OCI-LY1 (cell line): ENCODE results near the gene CNPY4.
A peak's percentile ranks its signal among the peaks of the same experiment; 100 is the strongest.

Experiments
- H2AFZ ChIP-seq: fragments of 200-600 bp; sonication (generic), shearing (Covaris generic); 2 replicates; pipeline ENCODE4 v1.6.0; 2014; ENCODE audit warnings: antibody characterized with exemption, mild to moderate bottlenecking, low read length
- H3F3A ChIP-seq: fragments of 200-600 bp; sonication (generic), shearing (Covaris generic); 2 replicates; pipeline ENCODE4 v1.6.0; 2014; ENCODE audit warnings: mild to moderate bottlenecking, antibody characterized with exemption, low read length, moderate library complexity; ENCODE audit not compliant: insufficient read depth
- H3K27ac ChIP-seq: fragments of 200-600 bp; sonication (generic); 2 replicates; pipeline ENCODE4 v1.5.1; 2014; ENCODE audit warnings: low read length, mixed run types, mild to moderate bottlenecking, low read depth; ENCODE audit not compliant: poor library complexity, severe bottlenecking
- H3K27me3 ChIP-seq: fragments of 200-600 bp; sonication (generic); 2 replicates; pipeline ENCODE4 v1.6.0; 2014; ENCODE audit warnings: antibody characterized with exemption, mild to moderate bottlenecking, low read length, moderate library complexity; ENCODE audit not compliant: insufficient read depth
- H3K36me3 ChIP-seq: fragments of 200-600 bp; sonication (generic); 2 replicates; pipeline ENCODE4 v1.6.1; 2014; ENCODE audit warnings: mild to moderate bottlenecking, antibody characterized with exemption, low read length, moderate library complexity, mixed read lengths; ENCODE audit not compliant: insufficient read depth
- H3K4me1 ChIP-seq: fragments of 200-600 bp; sonication (generic); 2 replicates; pipeline ENCODE4 v1.5.1; 2014; ENCODE audit warnings: mild to moderate bottlenecking, low read length, moderate library complexity; ENCODE audit not compliant: insufficient read depth, severe bottlenecking
- H3K4me2 ChIP-seq: fragments of 200-600 bp; sonication (generic), shearing (Covaris generic); 2 replicates; pipeline ENCODE4 v1.6.1; 2014; ENCODE audit warnings: low read length
- H3K4me3 ChIP-seq: fragments of 200-600 bp; sonication (generic); 2 replicates; pipeline ENCODE4 v1.5.1; 2014; ENCODE audit warnings: low read length, low read depth, mild to moderate bottlenecking, mixed read lengths; ENCODE audit not compliant: poor library complexity, severe bottlenecking
- H3K79me2 ChIP-seq: fragments of 200-600 bp; shearing (Covaris generic); 2 replicates; pipeline ENCODE4 v1.6.1; 2016; ENCODE audit warnings: mixed run types, low read length, mixed read lengths; ENCODE audit not compliant: insufficient read depth
- H3K9ac ChIP-seq: fragments of 200-600 bp; sonication (generic), shearing (Covaris generic); 2 replicates; pipeline ENCODE4 v1.6.1; 2014; ENCODE audit warnings: mild to moderate bottlenecking, low read length, mixed read lengths
- H3K9me2 ChIP-seq: fragments of 200-600 bp; sonication (generic), shearing (Covaris generic); 2 replicates; pipeline ENCODE4 v1.6.1; 2014; ENCODE audit warnings: low read depth, mild to moderate bottlenecking, low read length, mixed read lengths
- H3K9me3 ChIP-seq: fragments of 200-600 bp; shearing (Covaris generic); 2 replicates; pipeline ENCODE4 v1.6.1; 2014; ENCODE audit warnings: low read length, mixed read lengths
- H4K20me1 ChIP-seq: fragments of 200-600 bp; sonication (generic), shearing (Covaris generic); 2 replicates; pipeline ENCODE4 v1.6.0; 2016; ENCODE audit warnings: mild to moderate bottlenecking, low read length; ENCODE audit not compliant: insufficient read depth
- EZH2 ChIP-seq: fragments of 200-600 bp; sonication (generic), shearing (Covaris generic); IDR thresholded peaks from 2 replicates; pipeline ENCODE4 v1.8.0; 2017; ENCODE audit warnings: borderline replicate concordance, mixed run types, mild to moderate bottlenecking, antibody characterized with exemption, low read length, moderate library complexity, mixed read lengths
- TF ChIP-seq, protein P1 (sequence below): fragments of 200-600 bp; sonication (generic), shearing (Covaris generic); IDR thresholded peaks from 2 replicates; pipeline ENCODE4 v1.5.1; 2017; ENCODE audit warnings: mild to moderate bottlenecking, antibody characterized with exemption, low read length, moderate library complexity, mixed read lengths

The CNPY4 gene

DNA sequence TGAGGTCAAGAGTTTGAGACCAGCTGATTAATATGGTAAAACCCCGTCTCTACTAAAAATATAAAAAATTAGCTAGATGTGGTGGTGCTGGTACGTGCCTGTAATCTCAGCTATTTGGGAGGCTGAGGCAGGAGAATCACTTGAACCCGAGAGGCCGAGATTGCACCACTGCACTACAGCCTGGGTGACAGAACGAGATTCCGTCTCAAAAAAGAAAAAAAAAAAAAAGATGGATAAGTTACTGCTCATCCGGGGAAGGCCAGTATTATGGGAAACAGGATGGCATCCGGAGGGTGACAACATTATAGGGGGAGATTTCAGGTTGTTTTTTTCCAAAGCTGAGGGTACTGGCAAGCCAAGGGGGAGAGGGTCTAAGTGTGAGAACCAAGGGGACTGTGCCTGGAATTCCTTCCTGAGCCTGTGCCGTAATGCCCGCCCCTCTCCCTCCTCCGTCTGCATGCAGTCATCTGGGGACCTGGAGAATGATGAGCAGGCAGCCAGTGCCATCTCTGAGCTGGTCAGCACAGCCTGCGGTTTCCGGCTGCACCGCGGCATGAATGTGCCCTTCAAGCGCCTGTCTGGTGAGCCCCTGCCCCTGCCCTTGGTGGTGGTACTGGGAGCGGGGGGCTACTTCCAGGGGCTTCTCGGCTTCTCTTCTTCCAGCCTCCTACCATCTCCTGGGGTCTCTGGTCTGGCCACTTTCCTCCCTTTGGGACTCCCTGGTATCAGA, 33.7 kb downstream of the CNPY4 start:
- Histone ChIP-seq H3K9me3 (no peaks in the 10 kb centered on the region), H3K9ac (no peak overlapping the region), H3F3A (peaks cover 5% of the 10 kb centered on the region; the same call in 1 of the 2 replicates), H3K27ac (peak overlapping the region; percentile 44), H2AFZ (no peak overlapping the region), H3K36me3 (peaks cover 60% of the 10 kb centered on the region), H3K4me2 (peak overlapping the region; percentile 29; the same call in 1 of the 2 replicates), H3K9me2 (no peaks in the 10 kb centered on the region), H3K4me3 (no peak overlapping the region), H3K27me3 (no peaks in the 10 kb centered on the region), H3K79me2 (peaks cover 11% of the 10 kb centered on the region), H4K20me1 (no peaks in the 10 kb centered on the region), H3K4me1 (peaks cover 82% of the 10 kb centered on the region)
- TF ChIP-seq EZH2: no peak
- TF ChIP-seq, protein P1, sequence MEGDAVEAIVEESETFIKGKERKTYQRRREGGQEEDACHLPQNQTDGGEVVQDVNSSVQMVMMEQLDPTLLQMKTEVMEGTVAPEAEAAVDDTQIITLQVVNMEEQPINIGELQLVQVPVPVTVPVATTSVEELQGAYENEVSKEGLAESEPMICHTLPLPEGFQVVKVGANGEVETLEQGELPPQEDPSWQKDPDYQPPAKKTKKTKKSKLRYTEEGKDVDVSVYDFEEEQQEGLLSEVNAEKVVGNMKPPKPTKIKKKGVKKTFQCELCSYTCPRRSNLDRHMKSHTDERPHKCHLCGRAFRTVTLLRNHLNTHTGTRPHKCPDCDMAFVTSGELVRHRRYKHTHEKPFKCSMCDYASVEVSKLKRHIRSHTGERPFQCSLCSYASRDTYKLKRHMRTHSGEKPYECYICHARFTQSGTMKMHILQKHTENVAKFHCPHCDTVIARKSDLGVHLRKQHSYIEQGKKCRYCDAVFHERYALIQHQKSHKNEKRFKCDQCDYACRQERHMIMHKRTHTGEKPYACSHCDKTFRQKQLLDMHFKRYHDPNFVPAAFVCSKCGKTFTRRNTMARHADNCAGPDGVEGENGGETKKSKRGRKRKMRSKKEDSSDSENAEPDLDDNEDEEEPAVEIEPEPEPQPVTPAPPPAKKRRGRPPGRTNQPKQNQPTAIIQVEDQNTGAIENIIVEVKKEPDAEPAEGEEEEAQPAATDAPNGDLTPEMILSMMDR: no peak

DNA sequence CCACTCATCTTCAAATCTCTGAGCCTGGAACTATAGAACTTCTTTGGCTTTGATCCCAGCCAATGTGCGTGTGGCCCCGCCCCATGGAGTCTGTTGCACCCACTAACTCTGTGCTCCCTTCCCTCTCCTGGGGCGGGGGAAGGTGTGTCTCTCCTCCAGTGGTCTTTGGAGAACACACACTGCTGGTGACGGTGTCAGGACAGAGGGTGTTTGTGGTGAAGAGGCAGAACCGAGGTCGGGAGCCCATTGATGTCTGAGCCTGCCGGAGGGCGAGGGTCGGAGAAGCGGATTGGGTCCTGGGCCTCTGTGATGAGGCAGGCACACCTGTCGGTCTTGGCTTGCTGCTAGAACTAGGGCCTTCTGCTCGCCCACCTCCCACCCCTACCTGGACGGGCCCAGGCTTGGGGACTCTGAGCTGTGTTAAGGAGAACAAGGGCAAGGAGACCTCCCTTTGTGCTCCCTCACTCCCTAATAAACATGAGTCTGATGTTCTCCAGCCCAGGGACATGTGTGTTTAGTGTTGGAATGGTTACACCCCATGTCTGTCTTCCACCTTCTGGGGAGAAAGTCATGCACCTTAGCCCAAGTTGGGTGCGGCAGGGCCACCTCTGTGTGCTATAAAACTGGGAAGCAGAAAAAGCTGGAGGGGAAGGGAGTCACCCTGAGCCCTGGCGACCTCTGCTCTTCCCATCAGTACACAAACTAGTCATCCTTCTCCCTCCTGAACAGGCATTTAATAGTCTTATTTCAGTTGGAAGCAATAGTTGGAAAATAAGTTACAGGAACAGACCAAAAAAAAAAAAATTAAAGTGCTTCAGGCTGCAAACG, 34.5 kb downstream of the CNPY4 start:
- Histone ChIP-seq H4K20me1 (no peaks in the 10 kb centered on the region), H2AFZ (no peak overlapping the region), H3K9me2 (no peaks in the 10 kb centered on the region), H3K36me3 (peaks cover 60% of the 10 kb centered on the region), H3K9ac (no peak overlapping the region), H3K4me3 (no peak overlapping the region), H3K79me2 (peaks cover 11% of the 10 kb centered on the region), H3K27me3 (no peaks in the 10 kb centered on the region), H3K4me2 (no peak overlapping the region), H3K9me3 (no peaks in the 10 kb centered on the region), H3F3A (peaks cover 5% of the 10 kb centered on the region; the same call in 1 of the 2 replicates), H3K27ac (peak overlapping the region; percentile 32), H3K4me1 (peaks cover 80% of the 10 kb centered on the region)
- no peak for TF ChIP-seq EZH2
- TF ChIP-seq, protein P1: no peak

DNA sequence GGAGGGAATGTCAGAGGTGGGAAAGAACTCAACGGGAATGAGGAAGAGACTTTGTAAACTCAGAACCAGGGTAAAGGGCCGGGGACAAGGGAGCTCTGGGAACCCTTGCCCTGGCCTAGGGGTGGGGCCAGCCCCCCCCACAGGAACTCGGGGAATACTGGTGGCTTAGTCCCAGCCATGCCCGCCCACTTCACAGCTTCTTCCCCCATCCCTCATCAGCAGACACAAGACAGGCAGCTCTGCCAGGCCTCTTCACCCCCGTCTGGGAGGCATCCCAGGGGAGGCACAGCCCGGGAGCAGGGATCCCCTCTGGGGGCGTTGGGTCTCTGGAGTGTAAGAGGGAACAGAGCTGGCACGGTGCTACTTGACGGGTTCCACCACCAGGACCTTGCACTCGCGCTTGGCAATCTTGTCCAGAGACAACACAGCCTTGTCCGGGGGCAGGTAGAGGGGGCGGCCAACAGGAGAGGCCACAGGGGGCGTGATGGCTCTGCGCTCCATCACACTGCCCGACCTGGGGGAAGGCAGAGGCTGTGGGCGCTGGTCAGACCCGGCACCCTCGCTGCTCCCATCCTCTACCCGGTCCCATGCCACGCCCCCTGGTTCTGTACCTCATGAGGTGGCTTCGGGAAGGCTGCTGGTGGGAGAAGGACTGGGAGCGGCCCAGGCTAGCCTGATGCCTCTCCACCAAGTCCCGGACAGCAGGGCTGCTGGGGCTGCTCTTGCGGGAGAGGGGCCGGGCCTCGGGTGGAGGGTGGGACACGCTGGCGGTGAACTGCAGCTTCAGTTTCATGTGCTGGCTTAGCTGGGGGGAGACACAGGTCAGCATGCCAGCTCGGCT, 35.4 kb downstream of the CNPY4 start:
- H3K9me3 ChIP-seq: no peaks in the 10 kb centered on the region
- peaks cover 78% of the 10 kb centered on the region for H3K4me1 ChIP-seq
- peaks cover 60% of the 10 kb centered on the region for H3K36me3 ChIP-seq
- H3K9me2 ChIP-seq: no peaks in the 10 kb centered on the region
- no peak overlapping the region for H3K4me2 ChIP-seq
- H3K9ac ChIP-seq: no peak overlapping the region
- no peaks in the 10 kb centered on the region for H3K27me3 ChIP-seq
- peaks cover 6% of the 10 kb centered on the region for H3K79me2 ChIP-seq
- H3K27ac ChIP-seq: no peak overlapping the region
- no peak overlapping the region for H3K4me3 ChIP-seq
- no peak overlapping the region for H2AFZ ChIP-seq
- TF ChIP-seq, protein P1: no peak; the same call in 1 of the 2 replicates
- TF ChIP-seq EZH2: no peak
- no peaks in the 10 kb centered on the region for H4K20me1 ChIP-seq
- H3F3A ChIP-seq: peaks cover 5% of the 10 kb centered on the region; the same call in 1 of the 2 replicates
